ENCODE measurements around the gene ZNF143.
"Not testable (repeated sequence)": the region's sequence is repeated elsewhere in the genome, so short reads cannot be mapped to it uniquely, and the experiment has no call there.

The ZNF143 gene

GRCh38 chr11:9460322-9461062, at the start of gene ZNF143:
ZNF143 (plus strand) TSS chr11:9461012; CDS start chr11:9471309, 10,297 bp downstream.
- DNase-seq, result peak; percentile 99

DNA sequence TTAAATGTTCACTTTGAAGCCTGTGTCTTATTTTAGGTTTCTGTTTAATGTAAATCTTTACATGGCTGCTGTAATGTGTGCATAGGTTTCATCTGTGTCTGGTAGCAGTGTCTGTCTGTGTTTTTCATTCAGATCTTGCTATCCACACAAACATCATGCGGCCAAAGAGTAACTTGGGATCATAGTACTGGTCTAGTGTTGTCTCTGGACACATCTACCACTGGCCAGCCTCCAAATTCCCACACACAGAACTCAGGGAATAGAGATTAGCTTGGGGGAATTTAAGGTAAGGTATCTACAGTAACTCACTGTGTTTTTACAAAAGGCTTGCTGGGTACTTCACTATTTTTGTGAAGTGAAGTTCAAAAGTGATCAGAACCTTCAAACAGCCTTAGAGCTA, 32.1 kb upstream of the ZNF143 start:
- no peak for DNase-seq

GRCh38 chr11:9438611-9439010, 22.2 kb upstream of the ZNF143 start:
- DNase-seq, result no peak

DNA sequence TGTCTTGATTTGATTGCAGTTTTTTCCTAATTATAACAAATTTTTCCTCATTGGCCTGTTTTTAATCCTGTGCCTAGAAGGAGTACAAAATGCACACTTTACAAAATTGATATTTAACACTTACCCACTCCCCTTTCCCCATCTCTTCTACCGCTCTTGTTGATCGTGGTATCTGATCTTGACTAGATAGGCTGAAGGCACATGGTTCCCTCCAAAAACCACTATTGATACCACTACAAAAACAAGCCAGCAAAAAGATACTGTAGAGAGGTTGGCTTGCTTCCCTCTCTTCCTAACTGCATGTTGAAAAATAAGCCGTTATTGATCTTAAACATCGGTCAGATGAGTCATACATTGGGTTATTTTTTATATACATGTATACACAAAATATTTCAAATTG, 14.6 kb upstream of the ZNF143 start:
- DNase-seq, result no peak

GRCh38 chr11:9448576-9449352, 12.0 kb upstream of the ZNF143 start:
- no peak for DNase-seq

DNA sequence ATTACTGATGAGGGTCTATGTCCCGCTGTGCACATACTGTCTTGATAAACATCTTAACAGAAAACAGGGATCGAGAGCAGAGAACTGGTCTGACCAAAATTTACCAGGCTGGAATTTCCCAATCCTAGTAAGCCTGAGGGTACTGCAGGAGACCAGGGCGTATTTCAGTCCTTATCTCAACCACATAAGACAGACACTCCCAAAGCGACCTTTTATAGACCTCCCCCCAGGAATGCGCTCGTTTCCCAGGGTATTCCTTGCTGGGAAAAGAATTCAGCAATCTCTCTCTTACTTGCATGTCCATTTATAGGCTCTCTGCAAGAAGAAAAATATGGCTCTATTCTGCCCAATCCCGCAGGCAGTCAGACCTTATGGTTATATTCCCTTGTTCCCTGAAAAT, 8.8 kb upstream of the ZNF143 start:
- DNase-seq, result not testable (repeated sequence)

DNA sequence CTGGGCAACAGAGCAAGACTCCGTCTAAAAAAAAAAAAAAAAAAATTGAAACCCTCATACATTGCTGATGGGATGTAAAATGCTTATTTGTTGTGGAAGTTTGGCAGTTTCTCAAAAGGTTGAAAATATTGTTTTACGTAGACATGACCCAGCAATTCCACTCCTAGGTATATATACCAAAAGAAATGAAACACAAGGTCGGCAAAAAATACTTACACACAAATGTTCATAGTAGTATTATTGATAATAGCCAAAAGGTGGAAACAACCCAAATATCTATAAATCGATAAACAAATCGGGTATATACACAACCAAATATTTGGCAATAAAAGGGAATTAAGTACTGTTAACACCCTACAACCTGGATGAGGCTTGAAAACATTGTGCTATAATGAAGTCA, 5.1 kb upstream of the ZNF143 start:
- DNase-seq, result no peak

DNA sequence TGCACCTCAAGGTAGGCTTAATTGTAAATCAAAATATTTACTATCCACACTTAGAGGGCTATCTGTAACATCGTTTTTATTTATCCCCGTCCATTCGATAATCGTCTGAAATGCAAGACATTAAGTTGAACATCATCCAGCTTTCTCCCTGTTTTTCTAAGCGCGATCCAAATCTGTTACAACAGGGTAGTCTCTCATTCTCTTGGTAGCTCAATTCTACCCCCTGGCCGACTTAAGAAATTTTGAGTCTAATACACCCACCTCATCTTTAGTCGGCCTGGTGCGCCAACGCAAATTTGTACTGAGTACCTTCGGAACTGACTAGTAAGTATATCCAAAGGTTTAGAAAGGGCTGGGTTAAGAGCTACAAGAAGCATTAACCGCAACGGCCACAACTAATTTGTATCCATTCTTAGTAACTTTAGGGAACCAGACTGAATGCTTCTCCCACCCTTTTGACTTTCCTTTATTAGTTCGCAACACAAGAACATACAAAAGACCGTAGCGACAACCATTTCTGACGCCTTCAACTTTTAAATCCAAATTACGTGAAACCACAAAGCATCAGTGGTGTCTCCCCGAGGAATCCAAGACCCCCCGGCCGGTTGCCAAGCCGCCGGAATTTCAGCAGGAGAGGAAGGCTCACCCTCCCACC, 1.0 kb upstream of the ZNF143 start:
- peak; percentile 85 for DNase-seq

GRCh38 chr11:9461063-9461759, 399 bp downstream of the ZNF143 start:
- peak; percentile 91 for DNase-seq

DNA sequence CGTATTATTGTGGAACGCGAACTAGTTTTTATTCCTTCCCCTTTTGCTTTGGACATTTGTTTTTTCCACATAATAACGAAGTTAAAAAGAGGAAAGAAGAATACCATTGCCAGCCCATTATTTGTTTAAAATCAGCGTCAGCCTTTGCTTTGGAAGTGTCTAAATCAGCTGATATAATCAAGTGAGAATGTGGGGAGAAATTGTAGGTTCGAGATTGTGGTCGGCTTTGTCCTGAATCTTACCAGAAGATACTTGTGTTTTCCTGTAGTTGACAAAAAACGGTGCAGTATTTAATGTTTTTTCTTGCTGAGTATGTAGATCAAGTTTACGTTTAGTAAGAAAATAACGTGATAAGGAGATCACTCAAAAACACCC, 935 bp downstream of the ZNF143 start:
- peak; percentile 23 for DNase-seq

DNA sequence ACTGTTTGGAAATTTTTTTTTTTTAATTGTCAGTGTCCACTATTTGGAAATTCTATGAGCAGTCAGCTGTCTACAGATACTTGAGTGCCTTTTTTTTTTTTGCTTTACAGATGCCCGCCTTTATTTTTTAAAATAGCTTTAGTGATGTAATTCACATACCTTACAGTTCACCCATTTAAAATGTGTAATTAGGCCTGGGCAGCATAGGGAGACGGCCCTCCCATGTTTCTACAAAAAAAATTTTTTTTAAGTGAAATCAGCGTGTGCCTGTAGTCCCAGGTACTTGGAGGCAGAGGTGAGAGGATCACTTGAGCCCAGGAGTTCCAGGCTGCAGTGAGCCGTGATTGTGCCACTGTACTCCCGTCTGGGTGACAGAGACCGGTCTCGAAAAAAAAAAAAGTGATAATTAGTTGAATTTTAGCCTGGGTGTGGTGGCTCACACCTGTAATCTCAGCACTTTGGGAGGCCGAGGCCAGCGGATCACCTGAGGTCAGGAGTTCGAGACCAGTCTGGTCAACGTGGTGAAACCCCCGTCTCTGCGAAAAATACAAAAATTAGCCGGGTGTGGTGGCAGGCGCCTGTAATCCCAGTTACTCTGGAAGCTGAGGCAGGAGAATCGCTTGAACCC, 1.5 kb downstream of the ZNF143 start:
- no peak for DNase-seq

GRCh38 chr11:9462806-9463537, 2.2 kb downstream of the ZNF143 start:
- no peak for DNase-seq

DNA sequence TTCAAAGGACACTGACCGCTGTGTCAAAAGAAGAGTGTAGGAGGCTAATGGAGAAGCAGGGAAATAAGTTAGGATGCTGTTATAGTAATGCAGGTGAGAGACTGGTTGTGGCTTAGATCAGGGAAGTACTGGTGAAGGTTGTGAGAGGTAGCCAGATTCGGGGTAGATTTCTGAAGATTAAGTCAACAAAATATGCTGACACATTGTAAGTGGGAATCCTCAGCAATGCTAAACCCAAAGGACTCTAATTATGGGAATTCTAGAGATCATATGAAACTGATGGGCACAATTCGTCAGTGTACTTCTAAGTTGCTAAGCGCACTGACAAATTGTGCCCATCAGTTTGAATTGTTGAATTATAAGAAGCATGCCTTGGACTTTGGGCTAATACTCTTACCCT, 10.0 kb downstream of the ZNF143 start:
- no peak for DNase-seq

GRCh38 chr11:9473408-9473807, 12.6 kb downstream of the ZNF143 start:
- DNase-seq, result peak; percentile 90

DNA sequence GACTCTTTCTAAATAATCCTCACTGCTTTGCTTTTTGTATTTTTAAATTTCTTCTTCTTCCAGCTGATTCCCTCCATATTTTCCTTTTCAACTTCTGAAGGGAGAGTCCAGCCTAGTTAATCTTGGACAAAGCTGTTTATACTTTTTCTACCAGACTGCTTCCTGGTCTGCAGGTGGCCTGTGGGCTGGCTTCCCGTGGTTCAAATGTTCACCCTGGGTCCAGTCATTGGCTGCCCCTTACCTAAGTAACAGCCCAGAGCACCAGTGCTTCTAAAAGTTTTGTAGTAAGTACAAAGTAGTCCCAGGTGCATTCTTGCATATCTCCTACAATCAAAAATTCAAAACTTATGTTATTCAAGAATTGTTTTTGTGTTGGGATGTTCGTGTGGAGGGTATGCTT, 19.1 kb downstream of the ZNF143 start:
- no peak for DNase-seq

GRCh38 chr11:9489080-9489765, 28.4 kb downstream of the ZNF143 start:
- DNase-seq, result no peak

DNA sequence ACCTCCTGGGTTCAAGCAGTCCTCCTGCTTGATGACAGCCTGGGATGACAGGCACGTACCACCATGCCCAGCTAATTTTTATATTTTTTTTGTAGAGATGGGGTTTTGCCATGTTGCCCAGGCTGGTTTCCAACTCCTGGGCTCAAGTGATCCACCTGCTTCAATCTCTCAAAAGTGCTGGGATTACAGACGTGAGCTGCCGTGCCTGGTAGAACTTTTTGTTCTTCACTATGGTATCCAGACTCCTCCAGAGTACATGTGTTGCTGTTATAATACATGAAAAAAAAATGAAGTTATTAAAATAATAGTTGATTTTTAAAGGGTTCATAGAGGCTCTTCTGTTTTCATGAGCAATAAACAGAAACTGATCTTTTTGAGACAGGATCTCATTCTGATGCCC, 29.6 kb downstream of the ZNF143 start:
- no peak for DNase-seq

DNA sequence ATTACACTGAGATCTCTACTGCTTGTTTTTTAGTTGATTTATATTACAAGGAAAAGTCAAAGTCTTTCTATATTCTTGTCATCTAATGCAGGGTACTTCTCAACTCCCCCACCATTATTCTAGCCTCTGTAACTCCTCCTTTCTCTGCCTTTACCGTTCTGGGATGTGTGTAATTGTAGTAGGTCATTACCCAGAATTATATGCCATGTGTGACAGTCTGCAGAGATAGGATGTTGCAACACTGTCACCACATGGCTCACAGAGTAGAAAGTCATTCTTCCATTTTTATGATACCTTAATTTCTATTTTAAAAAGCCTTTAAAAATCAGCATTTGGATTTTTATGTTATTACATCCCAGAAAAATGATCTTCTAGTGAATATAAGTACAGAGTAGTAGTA, 32.7 kb downstream of the ZNF143 start:
- peak; percentile 48 for DNase-seq

- no peak for DNase-seq
Measured at GRCh38 chr11:9494316-9494715, 33.5 kb downstream of the ZNF143 start.

DNA sequence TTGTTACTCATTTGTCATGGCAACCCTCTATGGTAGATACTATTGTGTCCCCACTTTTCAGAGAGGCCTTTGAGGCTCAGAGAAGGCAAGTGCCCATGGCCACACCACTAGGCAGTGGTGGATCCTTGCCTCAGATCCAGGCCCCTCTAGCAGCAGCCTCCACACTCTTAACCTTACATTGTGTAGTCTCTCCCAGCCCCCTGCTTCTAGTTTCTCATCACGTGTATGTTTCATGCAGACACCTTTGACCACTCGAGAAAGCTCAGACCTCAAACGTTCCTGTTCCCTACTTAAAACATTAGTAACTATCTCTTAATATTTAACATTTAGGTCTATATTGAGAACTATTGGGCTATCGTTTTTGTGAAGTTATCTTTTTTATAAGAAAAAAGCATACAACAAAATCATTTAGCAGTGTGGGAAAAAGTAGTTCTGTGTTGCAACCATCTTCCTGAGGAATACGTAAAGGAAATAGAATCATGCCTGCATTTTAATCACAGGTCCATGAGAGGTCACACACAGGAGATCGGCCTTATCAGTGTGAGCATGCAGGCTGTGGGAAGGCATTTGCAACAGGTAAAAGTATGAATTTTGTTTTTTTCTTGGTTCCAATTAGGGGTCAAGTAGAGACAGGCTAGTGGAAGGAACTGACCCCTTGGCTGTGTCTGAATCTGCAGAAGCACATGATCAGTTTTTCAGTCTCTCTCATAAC, 35.1 kb downstream of the ZNF143 start:
- DNase-seq, result no peak

Data from NCI-H2227 treated with DMSO at 0.1 percent for 48 hours (cell line).